GM23338 (cell line): ENCODE data around the gene HRAS. TPM values are rescaled to one million over a fixed set of nuclear protein-coding genes. Genes with fewer than 3 reads are reported as not detected.

Experiments used
- ATAC-seq: fragments of 200-7000 bp; cut with Tn5 transposase; 3 replicates; pipeline ENCODE4 v1.9.1; 2020
- DNase-seq: peaks from one replicate; pipeline ENCODE4 v3.0.0-alpha.2; 2015; ENCODE audit warnings: low spot score
- H2AFZ ChIP-seq: fragments of 200-600 bp; sonication (generic); 2 replicates; pipeline ENCODE4 v1.8.0; 2016; ENCODE audit warnings: antibody characterized with exemption, mild to moderate bottlenecking, moderate library complexity
- H3F3A ChIP-seq: fragments of 200-600 bp; sonication (generic); replicated peaks from 2 replicates; pipeline ENCODE4 v1.8.0; 2017; ENCODE audit warnings: antibody characterized with exemption, mixed run types, low read depth
- H3K27ac ChIP-seq: fragments of 200-600 bp; sonication (generic); 2 replicates; pipeline ENCODE4 v1.6.1; 2016; ENCODE audit warnings: low read depth
- H3K27me3 ChIP-seq: fragments of 200-600 bp; sonication (generic); 2 replicates; pipeline ENCODE4 v1.8.0; 2016; ENCODE audit warnings: mild to moderate bottlenecking, mixed run types, moderate library complexity; ENCODE audit not compliant: insufficient read depth
- H3K36me3 ChIP-seq: fragments of 200-600 bp; sonication (generic); 2 replicates; pipeline ENCODE4 v1.8.0; 2016; ENCODE audit warnings: mild to moderate bottlenecking; ENCODE audit not compliant: insufficient read depth
- H3K4me1 ChIP-seq: fragments of 200-600 bp; sonication (generic); 2 replicates; pipeline ENCODE4 v1.8.0; 2016; ENCODE audit warnings: mild to moderate bottlenecking, moderate library complexity; ENCODE audit not compliant: insufficient read depth
- H3K4me2 ChIP-seq: fragments of 200-600 bp; sonication (generic); 2 replicates; pipeline ENCODE4 v1.7.1; 2017; ENCODE audit warnings: mixed run types
- H3K4me3 ChIP-seq: fragments of 200-600 bp; sonication (generic); 2 replicates; pipeline ENCODE4 v1.6.1; 2016; ENCODE audit warnings: mixed run types
- H3K79me2 ChIP-seq: fragments of 200-600 bp; sonication (generic); replicated peaks from 2 replicates; pipeline ENCODE4 v1.8.0; 2017; ENCODE audit warnings: mild to moderate bottlenecking; ENCODE audit not compliant: insufficient read depth
- H3K9me2 ChIP-seq: fragments of 200-600 bp; sonication (generic); 2 replicates; pipeline ENCODE4 v1.8.0; 2017; ENCODE audit not compliant: insufficient read depth
- H4K20me1 ChIP-seq: fragments of 200-600 bp; sonication (generic); replicated peaks from 2 replicates; pipeline ENCODE4 v1.8.0; 2017; ENCODE audit warnings: mild to moderate bottlenecking; ENCODE audit not compliant: insufficient read depth
- H3K27ac Mint-ChIP-seq: 2 replicates; pipeline ENCODE4 v1.8.0; 2020; ENCODE audit warnings: inconsistent platforms, mild to moderate bottlenecking, moderate library complexity, mixed read lengths
- H3K27me3 Mint-ChIP-seq: 3 replicates; pipeline ENCODE4 v1.8.0; 2022; ENCODE audit warnings: low read depth, mild to moderate bottlenecking, moderate library complexity, mixed read lengths, inconsistent platforms; ENCODE audit not compliant: insufficient read depth, poor library complexity
- H3K36me3 Mint-ChIP-seq: 3 replicates; pipeline ENCODE4 v1.8.0; 2021; ENCODE audit warnings: low read depth, mild to moderate bottlenecking, inconsistent platforms, moderate library complexity, mixed read lengths
- H3K4me1 Mint-ChIP-seq: 3 replicates; pipeline ENCODE4 v1.8.0; 2020; ENCODE audit warnings: mild to moderate bottlenecking, inconsistent platforms, mixed read lengths
- H3K4me3 Mint-ChIP-seq: 3 replicates; pipeline ENCODE4 v1.8.0; 2021; ENCODE audit warnings: moderate library complexity, mild to moderate bottlenecking, inconsistent platforms, mixed read lengths
- H3K9me3 Mint-ChIP-seq: 3 replicates; pipeline ENCODE4 v1.8.0; 2020; ENCODE audit warnings: moderate library complexity, mild to moderate bottlenecking, inconsistent platforms, mixed read lengths
- CREB1 ChIP-seq: fragments of 250-450 bp; sonication (Bioruptor Pico); IDR thresholded peaks from 2 replicates; pipeline ENCODE4 v1.5.0; 2020; ENCODE audit warnings: low read depth, mild to moderate bottlenecking, moderate library complexity
- EZH2 ChIP-seq: fragments of 200-600 bp; sonication (generic); IDR thresholded peaks from one replicate; pipeline ENCODE4 v1.8.0; 2017; ENCODE audit warnings: antibody characterized with exemption, mild to moderate bottlenecking, low read depth; ENCODE audit not compliant: unreplicated experiment
- EZH2phosphoT487 ChIP-seq: fragments of 200-600 bp; sonication (generic); IDR thresholded peaks from one replicate; pipeline ENCODE4 v1.8.1; 2018; ENCODE audit warnings: antibody characterized with exemption; ENCODE audit not compliant: unreplicated experiment
- POLR2AphosphoS5 ChIP-seq: IDR thresholded peaks from 2 replicates; pipeline ENCODE4 v1.6.1; 2016; ENCODE audit warnings: antibody characterized with exemption, low read depth
- STAT1 ChIP-seq: IDR thresholded peaks from one replicate; pipeline ENCODE4 v1.6.1; 2016; ENCODE audit warnings: antibody characterized with exemption; ENCODE audit not compliant: unreplicated experiment
- ZNF114 ChIP-seq: fragments of 250-450 bp; sonication (Bioruptor Pico); IDR thresholded peaks from 2 replicates; pipeline ENCODE4 v1.5.0; 2020; ENCODE audit warnings: mild to moderate bottlenecking, moderate library complexity
- polyA plus RNA-seq: library from polyadenylated mRNA; unstranded; fragments of >200 nt; fragmentation: Nextera tagmentation; extraction: Ambion mirVana; gene quantifications from 2 replicates; pipeline ENCODE4 v1.2.1, GENCODE V29; 2016
- total RNA-seq: library from RNA; depleted of rRNA; stranded (reverse); fragments of >200 nt; shearing (Covaris generic); gene quantifications from 2 replicates; pipeline ENCODE4 v1.2.3, GENCODE V29; 2014
- TF ChIP-seq, protein P1 (sequence below): IDR thresholded peaks from 2 replicates; pipeline ENCODE4 v1.6.1; 2016; ENCODE audit warnings: antibody characterized with exemption

The HRAS gene
- total and polyA plus RNA-seq, 2 experiments from 2014 or later = 37.9 to 48.7 TPM

GRCh38 chr11:507727-508515, 27.5 kb downstream of the HRAS start (continued):
- TF ChIP-seq EZH2phosphoT487 (no peak), STAT1 (no peak), ZNF114 (CRISPR knock-in tag) (no peak), EZH2 (no peak), POLR2AphosphoS5 (no peak)
- TF ChIP-seq, protein P1, sequence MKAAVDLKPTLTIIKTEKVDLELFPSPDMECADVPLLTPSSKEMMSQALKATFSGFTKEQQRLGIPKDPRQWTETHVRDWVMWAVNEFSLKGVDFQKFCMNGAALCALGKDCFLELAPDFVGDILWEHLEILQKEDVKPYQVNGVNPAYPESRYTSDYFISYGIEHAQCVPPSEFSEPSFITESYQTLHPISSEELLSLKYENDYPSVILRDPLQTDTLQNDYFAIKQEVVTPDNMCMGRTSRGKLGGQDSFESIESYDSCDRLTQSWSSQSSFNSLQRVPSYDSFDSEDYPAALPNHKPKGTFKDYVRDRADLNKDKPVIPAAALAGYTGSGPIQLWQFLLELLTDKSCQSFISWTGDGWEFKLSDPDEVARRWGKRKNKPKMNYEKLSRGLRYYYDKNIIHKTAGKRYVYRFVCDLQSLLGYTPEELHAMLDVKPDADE = no peak

- Histone ChIP-seq H3K36me3 (no peaks in the 10 kb centered on the region), H3K4me1 (peaks cover 9% of the 10 kb centered on the region; the same call in 1 of the 2 replicates), H4K20me1 (peaks cover 7% of the 10 kb centered on the region; the same call in 1 of the 2 replicates), H2AFZ (peak within 1 kb of the TSS; percentile 84), H3K27me3 (peaks cover 11% of the 10 kb centered on the region; the same call in 1 of the 2 replicates), H3F3A (peaks cover 19% of the 10 kb centered on the region), H3K4me3 (peak within 1 kb of the TSS; percentile 97), H3K9me2 (no peaks in the 10 kb centered on the region), H3K79me2 (peaks cover 11% of the 10 kb centered on the region), H3K4me2 (peak within 1 kb of the TSS; percentile 99), H3K27ac (peak within 1 kb of the TSS; percentile 100)
- ATAC-seq = peak; percentile 66
- Mint-ChIP-seq H3K9me3 (no peaks in the 10 kb centered on the region; the same call in 2 of the 3 replicates), H3K27ac (peak within 1 kb of the TSS; percentile 99), H3K36me3 (peaks cover 12% of the 10 kb centered on the region), H3K27me3 (peaks cover 11% of the 10 kb centered on the region), H3K4me3 (peak within 1 kb of the TSS; percentile 97), H3K4me1 (peaks cover 13% of the 10 kb centered on the region)
- peak; percentile 93 for DNase-seq
- TF ChIP-seq EZH2phosphoT487 (no peak), POLR2AphosphoS5 (peak; percentile 64)
Measured at GRCh38 chr11:506995-507726, 28.2 kb downstream of the HRAS start, which contains the start of gene RNH1. TSS of gene RNH1 (minus strand) at chr11:507242. CDS start at chr11:502162, 5,080 bp downstream.

- H3K36me3 ChIP-seq = no peaks in the 10 kb centered on the region
- peaks cover 7% of the 10 kb centered on the region; the same call in 1 of the 2 replicates for H4K20me1 ChIP-seq
- H3K27me3 Mint-ChIP-seq = peaks cover 13% of the 10 kb centered on the region
- peaks cover 11% of the 10 kb centered on the region; the same call in 1 of the 2 replicates for H3K27me3 ChIP-seq
- H3K79me2 ChIP-seq = peaks cover 11% of the 10 kb centered on the region
- TF ChIP-seq CREB1 = peak; percentile 98
- TF ChIP-seq, protein P1 = no peak
- H3K9me2 ChIP-seq = no peaks in the 10 kb centered on the region
- H3F3A ChIP-seq = peaks cover 19% of the 10 kb centered on the region
- DNase-seq (peak; percentile 98), ATAC-seq (peak; percentile 66)
- peak overlapping the region; percentile 99 for H3K27ac Mint-ChIP-seq
- H3K36me3 Mint-ChIP-seq = peaks cover 9% of the 10 kb centered on the region; the same call in 2 of the 3 replicates
- peak overlapping the region; percentile 99 for H3K4me2 ChIP-seq
- peaks cover 9% of the 10 kb centered on the region; the same call in 1 of the 2 replicates for H3K4me1 ChIP-seq
- peak overlapping the region; percentile 84; the same call in 1 of the 2 replicates for H2AFZ ChIP-seq
- peaks cover 13% of the 10 kb centered on the region for H3K4me1 Mint-ChIP-seq
- H3K27ac ChIP-seq = peak overlapping the region; percentile 100
- H3K9me3 Mint-ChIP-seq = no peaks in the 10 kb centered on the region; the same call in 2 of the 3 replicates
- H3K4me3 ChIP-seq = peak overlapping the region; percentile 97
- peak overlapping the region; percentile 97 for H3K4me3 Mint-ChIP-seq
Measured at GRCh38 chr11:506238-506994, 29.0 kb downstream of the HRAS start.
